ENCODE data around the gene CCDC57.

CCDC57 gene

DNA sequence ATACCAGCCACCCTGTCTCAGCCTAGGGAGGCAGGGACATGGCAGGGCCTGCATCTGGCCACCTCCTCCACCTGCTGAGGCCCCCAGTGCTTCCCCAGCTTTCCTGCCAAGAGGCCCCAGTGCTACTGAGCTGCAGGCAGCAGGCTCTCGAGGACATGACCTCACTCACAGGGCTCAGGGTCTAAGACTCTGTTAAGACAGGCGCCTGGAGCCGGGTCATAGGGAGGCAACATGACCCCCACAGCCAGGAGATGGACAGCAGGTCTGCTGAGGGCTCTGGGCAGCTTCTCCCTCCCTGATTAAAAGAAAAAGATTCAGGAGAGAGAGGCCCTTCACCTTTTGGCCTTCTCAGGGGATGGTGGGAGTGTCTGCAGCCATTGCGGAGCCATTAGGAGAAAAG, 91.4 kb downstream of the CCDC57 start:
- no peak for DNase-seq (ENCODE audit: low read depth)

DNA sequence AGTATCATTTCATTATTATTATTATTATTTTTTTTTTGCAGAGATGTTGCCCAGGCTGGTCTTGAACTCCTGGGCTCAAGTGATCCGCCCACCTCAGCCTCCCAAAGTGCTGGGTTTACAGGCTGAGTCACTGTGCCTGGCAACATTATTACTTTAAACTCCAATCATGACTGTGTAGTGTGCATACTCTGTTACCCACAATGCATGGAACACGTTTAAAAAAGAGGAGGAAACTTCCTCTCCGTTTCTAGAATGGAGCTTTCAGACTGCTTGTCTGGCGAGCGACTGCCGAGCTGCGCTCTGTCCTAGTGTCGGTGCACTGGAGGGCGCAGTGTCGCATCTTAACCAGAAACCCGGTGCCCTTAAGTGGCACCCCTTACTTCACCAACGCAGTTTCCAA, 92.5 kb downstream of the CCDC57 start:
- DNase-seq (ENCODE audit: low read depth): no peak

GRCh38 chr17:82118815-82119380, 93.7 kb downstream of the CCDC57 start:
- no peak for DNase-seq (ENCODE audit: low read depth)

- no peak for DNase-seq (ENCODE audit: low read depth)
Observed at GRCh38 chr17:82118168-82118814, 94.4 kb downstream of the CCDC57 start.

DNA sequence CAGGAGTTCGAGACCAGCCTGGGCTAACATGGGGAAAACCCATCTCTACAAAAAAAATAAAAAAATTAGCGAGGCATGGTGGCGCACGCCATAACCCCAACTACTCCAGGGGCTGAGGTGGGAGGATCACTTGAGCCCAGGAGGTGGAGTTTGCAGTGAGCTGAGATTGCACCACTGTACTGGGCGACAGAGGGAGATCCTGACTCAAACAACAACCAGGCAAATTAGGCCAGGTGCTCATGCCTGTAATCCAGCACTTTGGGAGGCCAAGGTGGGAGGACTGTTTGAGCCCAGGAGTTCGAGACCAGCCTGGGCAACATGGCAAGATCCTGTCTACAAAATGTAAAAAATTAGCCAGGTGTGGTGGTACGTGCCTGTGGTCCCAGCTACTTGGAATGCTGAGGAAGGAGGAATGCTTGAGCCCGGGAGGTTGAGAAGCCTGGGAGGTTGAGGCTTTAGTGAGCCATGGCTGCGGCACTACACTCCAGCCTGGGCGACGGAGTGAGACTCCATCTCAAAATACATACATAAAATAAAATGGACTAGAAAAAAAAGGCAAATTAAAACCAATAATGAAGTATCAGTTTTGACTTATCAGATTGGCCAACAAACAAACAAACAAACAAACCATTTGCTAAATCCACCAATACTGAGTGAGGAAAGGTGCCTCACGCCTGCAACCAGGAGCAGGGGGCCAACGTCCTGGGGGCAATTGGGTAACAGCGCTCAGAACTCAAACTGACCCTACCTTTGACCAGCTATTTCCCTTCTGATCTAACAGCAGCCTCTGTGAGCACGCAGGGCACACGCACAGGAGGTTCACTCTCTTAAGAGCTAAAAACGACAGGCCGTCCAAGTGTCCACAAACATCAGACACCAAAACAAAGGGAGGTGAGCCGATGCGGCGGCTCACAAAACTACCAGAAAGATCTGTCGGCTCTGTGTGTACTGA, 95.2 kb downstream of the CCDC57 start:
- DNase-seq (ENCODE audit: low read depth): no peak

GRCh38 chr17:82116246-82116645, 96.4 kb downstream of the CCDC57 start:
- no peak for DNase-seq (ENCODE audit: low read depth)

DNA sequence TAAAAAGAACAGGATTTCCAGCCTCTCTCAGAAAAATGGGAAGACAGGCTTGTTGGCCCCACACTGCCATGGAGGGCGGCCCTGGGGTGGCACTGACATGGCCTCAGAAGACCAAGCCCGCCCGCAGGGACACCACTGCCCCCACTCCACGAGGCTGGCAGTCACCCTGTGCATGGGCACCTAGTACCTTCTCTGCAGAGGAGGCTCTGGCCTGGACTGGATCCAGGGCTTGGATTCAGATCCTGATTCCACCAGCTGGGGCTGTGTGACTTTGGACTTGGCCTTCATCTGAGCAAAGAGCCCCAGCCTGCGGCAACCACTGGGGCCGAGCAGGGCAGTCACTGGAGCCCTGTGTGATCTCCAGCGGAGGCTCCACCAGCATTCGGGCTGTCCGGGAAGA, 97.8 kb downstream of the CCDC57 start:
- no peak for DNase-seq (ENCODE audit: low read depth)

- DNase-seq (ENCODE audit: low read depth): no peak
Observed at GRCh38 chr17:82114447-82114846, 98.2 kb downstream of the CCDC57 start.

DNA sequence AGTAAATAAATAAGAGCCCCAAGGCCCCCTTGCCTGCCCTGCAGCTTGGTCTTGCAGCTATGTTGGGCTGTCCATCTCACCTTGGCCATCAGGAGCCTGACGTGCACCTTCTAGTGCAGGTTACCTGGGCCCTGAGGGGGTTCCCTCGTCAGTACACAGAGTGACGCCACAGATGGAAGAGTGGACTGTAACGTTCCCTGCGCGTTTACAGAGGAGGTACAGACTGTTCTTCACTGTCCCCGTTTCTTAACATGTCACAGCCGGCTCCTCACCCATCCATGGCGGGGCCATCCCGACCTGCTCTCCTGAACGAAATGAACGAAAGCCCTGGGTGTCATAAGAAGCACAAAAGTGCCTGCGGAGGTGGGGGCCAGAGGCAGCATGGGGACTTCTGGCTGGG, 98.7 kb downstream of the CCDC57 start:
- DNase-seq (ENCODE audit: low read depth): no peak

GRCh38 chr17:82113422-82113821, 99.2 kb downstream of the CCDC57 start:
- DNase-seq (ENCODE audit: low read depth): no peak

- DNase-seq (ENCODE audit: low read depth): no peak
Observed at GRCh38 chr17:82112914-82113311, 99.7 kb downstream of the CCDC57 start.

- no peak for DNase-seq (ENCODE audit: low read depth)
Observed at GRCh38 chr17:82112181-82112913, 100.3 kb downstream of the CCDC57 start.

- DNase-seq (ENCODE audit: low read depth): no peak
Observed at GRCh38 chr17:82110298-82110697, 102.3 kb downstream of the CCDC57 start.

DNA sequence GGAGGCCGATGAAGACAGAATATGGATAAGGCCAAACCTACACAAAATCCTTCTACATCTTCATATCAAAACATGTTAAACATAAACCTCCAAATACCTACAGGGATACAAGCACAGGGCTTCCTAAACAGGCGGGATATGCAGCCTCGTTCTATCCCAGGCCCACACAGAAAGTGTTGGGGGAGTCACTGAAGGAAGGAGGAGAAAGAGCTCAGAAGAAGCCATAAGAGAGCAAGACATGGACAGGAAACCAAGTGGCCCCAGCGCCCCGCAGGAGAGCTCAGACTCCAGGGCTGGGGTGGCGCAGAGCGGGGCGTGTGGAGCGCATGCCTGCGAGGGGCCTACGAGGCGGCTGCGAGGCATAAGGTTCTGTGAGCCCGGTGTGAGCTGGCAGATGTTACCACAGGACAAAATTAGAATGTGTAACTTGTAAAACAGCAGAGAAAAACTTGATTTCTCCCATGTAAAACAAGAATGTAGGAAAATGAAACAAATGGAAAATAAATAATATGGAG, 103.6 kb downstream of the CCDC57 start:
- DNase-seq (ENCODE audit: low read depth): no peak

DNA sequence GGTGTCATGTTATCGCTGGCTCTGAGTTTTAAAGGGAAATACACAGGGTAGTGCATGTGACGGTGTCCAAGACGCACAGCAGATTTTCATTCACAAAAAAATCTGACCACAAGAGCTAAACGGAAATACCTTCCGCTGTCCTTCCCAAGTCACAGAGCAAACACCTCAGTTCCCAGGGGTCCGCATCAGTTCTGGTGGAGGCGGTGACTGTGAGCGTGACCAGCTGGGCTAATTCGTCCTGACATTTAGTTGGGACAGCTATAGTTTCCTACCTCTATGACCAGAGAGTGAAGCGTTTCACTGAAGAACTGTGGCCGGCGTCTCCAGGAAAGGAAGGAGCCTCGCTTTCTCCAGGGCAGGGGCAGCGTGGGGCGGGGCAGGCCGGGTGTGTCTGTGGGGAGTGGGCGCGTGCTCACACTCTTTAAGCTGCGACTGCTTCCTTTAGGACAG, 104.1 kb downstream of the CCDC57 start:
- DNase-seq (ENCODE audit: low read depth): no peak

DNA sequence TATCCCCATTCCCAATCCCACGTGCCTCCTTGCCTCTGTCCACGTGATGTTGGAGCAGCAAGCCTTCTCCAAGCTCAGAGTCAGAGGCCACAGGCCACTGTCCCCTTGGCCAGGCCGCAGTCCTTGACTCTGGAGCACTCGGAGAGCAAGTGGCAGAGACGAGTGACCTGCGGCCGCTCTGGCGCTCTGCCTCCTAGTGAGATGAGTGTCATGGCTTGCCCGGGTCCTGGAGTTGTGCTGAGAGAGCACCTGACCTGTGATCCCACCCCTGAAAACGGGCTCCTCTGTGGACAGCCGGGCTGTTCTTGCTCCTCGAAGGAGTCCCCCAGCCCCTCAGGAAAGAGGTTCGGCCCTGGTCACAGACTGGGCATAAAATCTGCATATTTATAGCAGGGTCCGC, 104.6 kb downstream of the CCDC57 start:
- no peak for DNase-seq (ENCODE audit: low read depth)

DNA sequence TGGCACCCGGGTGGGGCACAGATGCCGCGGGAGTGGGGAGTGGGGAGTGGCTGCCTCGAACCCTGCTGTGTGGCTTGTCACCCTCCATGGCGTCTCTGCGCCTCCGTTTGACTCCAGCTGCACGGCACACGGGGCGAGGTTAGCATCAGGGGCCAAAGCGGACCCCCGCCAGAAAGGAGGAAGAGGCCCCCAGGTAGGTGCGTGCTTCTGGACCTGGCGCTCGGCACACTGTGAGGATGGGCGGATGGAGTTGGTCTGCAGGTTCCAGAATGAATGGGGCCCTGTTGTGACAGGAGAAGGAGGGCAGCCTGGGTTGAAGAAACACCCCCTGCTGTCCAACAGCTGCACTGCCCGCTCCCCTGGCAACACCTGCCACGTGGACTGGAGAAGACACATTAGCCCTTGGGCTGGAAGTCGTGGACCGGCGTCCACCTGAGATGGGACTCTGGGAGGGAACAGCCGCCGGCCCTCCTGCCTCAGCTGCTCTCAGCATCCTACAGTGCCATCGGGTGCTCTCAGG, 105.2 kb downstream of the CCDC57 start:
- DNase-seq (ENCODE audit: low read depth): no peak

DNA sequence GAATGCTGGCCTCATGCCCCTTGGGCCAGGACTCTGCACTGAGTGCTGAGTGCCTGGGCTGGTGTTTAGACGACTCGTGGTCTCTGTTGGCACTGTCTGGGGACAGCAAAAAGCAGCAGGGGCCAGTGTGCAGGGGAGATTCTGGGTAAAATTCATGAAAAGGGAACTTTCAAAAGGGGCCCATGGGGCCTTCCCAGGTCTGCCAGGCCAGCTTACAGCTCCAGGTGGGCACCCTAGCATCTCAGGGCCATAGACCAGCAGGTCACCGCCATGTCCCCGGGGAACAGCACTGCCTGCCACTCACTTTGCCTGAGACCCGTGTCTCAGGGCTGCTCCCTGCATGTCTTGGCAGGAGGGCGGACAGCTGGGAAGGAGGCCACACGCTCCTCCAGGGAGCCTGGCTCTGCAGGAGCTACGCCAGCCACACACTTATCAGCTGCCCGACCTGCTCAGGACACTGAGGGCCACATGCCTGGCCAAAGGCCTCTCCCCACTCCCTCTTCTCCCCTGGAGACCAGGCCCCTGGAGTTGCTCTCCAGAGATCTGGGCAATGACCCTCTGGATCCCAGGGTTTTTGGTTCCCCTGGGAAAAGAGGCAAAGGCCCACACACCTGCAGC, 105.8 kb downstream of the CCDC57 start:
- no peak for DNase-seq (ENCODE audit: low read depth)

GRCh38 chr17:82105882-82106687, 106.6 kb downstream of the CCDC57 start:
- DNase-seq (ENCODE audit: low read depth): peak; percentile 48

GRCh38 chr17:82105417-82105881, 107.2 kb downstream of the CCDC57 start:
- DNase-seq (ENCODE audit: low read depth): no peak

Data from activated T-cell treated with anti-CD3 and anti-CD28 coated beads for 1 hour (primary cell).